Activated CD8-positive, alpha-beta memory T cell treated with anti-CD3 and anti-CD28 coated beads, Interleukin-2, amount 50 U/mL, for 24 hours (primary cell): ENCODE data around the gene TUBB.
"Not testable (repeated sequence)": the region's sequence is repeated elsewhere in the genome, so short reads cannot be mapped to it uniquely, and the experiment has no call there.

Experiments
- DNase-seq: peaks from one replicate; pipeline ENCODE4 v3.0.0-alpha.2; 2020; ENCODE audit errors: extremely low read depth

Gene TUBB

DNA sequence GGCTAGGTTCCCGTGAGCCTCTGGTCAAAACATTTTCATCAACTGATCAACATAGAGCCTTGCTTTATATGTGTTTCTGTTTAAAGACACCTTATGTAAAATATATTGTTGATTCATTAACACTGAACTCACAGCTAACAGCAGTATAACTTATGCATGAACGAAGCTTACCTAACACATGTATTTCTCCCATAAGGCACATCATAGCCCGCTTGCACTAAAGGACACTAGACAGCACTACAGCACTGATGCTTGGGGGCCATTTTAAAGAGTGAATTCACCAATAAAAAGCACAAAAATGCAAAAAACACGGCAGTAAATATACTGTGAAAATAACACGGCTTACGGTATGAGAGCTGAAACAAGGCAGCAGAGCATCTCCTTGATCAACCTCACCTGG, 18.4 kb downstream of the TUBB start:
- no peak for DNase-seq

DNA sequence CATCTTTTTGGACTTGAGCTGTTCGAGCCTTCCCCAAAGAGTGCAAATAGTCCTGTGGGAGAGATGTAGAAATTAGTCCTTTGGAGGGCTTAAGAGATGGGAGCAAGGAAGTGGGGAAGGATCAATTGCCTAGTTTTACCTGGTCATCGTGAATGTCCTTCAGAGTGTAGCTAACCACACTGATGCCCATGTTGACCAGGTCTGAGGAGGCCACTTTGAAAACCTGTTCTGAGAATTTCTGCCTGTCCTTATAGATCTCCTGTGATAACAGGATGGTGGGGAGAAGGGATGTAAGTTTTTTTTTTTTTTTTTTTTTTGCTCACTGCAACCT, 20.4 kb downstream of the TUBB start:
- no peak for DNase-seq

DNA sequence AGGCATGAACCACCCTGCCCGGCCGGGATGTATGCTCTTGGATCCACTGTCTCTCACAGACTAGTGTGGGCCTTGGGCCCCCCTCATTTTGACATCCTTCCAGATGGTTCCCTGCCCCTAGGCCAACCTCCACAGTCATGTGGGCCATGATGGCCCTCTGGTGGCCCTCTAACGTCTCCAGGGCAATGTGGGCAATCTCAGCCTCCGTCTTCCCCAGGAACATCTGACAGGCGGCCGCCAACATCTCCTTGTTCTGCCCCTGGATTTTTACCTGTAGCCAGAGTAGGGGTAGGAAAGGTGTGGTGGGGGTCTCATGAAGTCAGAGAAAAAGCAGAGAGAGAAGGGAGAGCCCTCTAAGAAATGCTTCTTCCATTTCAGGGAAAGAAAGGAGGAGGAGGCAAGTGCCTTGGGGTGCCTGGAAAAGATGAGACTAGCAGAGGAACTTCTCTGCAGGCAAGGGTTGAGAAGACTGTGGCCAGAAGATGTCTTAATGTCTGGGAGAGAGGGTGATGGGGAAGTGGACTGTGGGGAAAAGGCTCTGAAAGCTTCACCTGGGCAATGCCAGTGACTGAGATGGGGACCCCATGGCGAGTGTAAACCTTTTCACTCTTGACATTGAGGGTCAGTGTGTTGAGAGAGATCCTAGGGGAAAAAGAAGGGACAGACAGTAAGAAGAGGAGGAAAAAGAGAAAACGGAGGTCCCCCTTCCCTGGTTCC, 21.1 kb downstream of the TUBB start:
- no peak for DNase-seq

DNA sequence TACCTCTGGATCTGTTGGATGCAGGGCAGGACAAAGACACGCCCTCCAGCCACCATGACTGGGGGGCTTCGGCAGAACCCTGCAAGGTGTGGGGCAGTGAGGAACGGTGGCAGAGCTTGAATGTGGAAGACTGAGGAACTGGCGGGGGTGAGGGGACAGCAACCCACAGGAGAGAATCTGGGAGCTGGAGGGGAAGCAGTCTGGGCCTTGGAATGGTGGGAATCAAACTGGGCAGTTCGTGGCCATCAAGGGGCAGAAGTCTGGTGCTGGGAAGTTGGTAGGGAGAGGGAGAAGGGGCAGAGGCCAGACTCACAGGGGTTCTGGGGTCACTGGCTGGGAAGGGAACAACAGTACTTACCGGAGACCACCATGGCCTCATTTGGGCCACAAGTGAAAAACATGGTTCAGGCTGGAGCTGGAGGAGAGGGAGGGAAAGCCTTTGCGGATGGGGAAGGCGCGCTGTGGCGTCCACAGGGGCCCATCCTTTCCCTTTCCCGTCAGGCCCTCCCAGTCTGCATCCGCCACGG, 21.7 kb downstream of the TUBB start:
- DNase-seq, result no peak

DNA sequence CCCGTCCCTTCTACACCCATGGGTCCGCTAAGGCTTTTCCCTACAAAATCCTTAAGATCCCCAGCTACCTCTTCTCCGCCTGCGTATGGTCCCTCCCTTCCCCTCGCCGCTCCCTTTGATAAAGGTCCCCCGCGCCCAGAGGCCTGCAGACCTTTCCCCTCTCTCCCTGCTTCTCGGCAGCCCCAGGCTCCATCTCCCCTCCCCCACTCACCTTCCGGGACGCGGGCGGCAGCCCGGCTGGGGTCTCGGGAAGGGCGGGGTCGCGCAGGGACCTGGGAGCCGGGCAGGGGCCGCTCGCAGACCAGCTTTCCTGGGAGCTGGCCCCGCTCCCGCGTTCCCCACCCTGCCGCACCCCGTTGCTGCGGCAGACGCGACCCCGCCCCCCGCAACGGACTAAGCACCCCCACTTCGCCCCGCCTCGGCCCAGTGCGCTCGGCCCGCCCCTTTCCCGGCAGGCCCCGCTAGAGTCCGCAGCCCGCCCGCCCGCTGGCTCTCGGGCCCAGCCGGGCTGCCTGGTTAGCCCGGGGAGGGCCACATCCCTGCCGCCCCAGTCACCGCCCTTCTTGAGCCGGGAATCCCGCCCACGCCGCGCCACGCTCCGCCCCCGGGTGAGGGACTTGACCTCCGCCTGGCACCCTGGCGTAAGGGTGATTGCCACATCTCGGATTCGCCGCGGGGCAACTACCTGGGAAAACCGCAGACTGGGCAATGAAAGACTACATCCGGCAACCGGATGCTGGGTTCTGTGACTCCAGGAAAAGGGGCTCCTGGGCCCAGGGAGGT, 22.4 kb downstream of the TUBB start, which contains the start of gene FLOT1:
FLOT1 (minus strand) TSS at position 372 of the 783 bp plus-strand sequence. CDS start 498 bp downstream, outside the sequence.
- peak; percentile 86 for DNase-seq

DNA sequence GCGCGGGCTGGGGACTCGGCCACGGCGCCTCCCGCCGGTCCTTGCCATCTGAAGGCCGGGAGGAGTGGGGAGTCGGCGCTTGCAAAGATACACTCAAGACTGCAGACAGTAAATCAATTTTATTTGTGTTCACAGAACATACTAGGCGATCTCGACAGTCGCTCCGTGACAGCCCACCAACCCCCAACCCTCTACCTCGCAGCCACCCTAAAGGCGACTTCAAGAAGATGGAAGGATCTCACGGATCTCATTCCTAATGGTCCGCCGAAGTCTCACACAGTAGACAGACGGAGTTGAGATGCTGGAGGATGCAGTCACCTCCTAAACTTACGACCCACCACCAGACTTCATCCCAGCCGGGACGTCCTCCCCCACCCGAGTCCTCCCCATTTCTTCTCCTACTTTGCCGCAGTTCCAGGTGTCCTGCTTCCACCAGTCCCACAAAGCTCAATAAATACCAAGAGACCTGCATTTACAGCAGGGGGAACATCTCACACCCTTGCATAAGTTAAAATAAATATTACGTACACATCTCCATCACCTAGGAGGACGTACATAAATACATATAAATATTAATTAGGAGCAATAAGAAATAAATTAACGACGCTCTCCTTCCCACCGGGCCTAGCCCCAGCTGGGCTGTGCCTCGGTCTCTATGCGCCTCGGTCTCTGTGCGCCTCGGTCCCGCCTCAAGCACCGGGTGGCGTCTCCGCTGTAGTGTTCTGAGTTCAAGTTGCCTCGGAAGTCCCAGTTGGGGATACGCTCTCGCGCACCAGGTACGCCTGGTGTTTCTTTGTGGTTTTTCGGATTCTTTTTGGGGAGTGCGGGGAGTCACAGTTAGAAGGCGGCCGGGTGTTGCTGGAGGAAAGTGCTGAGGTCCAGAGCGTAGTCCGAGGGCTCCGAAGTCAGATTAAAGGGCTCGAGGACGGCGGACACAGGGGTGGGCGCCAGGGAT, 23.2 kb downstream of the TUBB start:
- no peak for DNase-seq

DNA sequence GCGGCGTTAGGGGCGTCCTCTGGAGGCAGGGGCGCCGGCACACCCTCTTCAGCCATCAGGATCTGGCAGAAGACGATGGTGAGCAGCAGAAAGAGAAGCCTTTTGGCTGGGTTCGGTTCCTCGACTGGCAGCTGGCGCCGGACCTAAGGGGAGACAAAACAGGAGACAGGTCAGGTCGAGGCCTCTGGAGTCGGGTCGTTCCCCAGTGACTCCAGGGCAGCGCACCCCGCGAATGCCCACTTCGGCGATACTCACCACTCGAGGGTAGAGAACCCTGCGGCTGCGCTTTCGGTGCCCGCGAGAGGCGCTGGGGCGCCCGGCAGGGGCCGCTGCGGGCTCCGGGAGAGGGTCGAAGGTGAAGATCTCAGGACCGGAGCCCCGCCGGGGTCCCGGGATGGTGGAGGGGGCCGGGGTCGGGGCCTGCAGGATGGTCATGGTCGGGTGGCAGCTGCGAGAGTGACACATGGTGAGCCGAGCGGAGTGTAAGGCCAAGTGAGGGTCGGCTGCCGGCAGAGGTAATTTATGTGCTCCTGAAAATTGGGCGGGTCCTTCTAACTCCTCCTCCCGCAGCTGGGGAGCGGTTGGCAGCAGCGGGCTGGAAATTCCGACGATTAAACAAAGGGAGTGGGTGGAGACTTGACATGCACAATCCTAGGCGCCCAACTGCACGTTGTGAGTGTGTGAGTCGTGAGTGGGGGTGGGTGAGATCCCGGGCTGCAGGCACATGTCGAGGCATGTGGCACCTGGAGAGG, 24.1 kb downstream of the TUBB start, which contains the start of gene IER3:
IER3 (minus strand) TSS at position 494 of the 752 bp plus-strand sequence; CDS start at position 465, 29 bp downstream.
- DNase-seq, result peak; percentile 74

DNA sequence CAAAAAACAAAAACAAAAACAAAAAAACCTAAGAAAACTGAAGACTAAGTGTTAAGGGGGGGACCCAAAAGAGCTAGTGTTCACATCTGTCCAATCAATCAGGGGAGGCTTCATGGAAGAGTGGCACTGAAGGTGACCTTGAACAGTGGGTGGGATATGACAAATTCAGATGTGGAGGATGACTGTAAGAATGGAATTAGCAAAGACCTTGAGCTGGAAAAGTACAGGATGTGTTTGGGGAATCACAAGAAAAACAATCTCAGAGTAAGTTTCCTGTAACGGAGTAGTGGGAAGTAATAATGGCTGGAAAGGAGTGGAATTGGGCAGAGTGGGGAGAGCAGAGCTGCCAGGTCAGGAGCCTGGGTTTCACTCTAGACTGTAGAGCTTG, 27.1 kb downstream of the TUBB start:
- no peak for DNase-seq

DNA sequence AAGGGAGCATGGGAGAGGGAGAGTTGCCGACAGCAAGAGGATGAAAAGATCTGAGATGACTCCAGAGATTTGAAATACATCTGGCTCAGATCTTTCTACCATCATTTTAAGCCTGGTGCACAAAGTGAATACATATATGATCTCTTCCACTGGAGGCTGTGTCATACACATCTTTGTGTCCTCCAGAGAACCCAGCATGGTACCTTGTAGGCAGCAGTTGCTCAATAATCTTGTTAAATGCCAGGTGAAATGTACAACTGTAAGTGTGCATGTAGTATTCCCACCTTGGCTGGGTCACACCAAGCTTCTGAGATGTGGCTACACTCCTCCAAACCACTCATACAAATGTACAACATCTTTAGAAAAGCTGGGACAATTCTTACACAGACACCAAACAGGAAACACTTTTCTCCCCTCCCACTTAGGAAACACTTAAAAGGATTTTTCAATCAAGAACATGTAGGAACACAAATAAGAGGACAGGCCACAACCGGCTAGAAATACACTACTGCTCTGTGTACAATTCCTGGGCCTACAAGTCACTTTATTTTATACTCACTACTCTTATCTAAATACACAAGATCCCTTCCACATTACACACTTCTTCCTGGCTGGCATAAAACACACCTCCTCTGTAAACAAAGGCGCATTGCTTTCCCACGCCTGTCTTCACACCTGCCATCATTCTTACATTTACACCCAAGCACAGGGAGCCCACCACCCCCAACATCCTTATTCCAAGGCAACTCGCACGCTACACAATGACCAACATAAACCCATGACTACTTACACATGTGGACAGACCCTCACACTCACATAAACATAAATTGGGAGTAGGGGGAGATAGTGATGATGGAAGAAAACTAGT, 28.0 kb downstream of the TUBB start:
- no peak for DNase-seq

DNA sequence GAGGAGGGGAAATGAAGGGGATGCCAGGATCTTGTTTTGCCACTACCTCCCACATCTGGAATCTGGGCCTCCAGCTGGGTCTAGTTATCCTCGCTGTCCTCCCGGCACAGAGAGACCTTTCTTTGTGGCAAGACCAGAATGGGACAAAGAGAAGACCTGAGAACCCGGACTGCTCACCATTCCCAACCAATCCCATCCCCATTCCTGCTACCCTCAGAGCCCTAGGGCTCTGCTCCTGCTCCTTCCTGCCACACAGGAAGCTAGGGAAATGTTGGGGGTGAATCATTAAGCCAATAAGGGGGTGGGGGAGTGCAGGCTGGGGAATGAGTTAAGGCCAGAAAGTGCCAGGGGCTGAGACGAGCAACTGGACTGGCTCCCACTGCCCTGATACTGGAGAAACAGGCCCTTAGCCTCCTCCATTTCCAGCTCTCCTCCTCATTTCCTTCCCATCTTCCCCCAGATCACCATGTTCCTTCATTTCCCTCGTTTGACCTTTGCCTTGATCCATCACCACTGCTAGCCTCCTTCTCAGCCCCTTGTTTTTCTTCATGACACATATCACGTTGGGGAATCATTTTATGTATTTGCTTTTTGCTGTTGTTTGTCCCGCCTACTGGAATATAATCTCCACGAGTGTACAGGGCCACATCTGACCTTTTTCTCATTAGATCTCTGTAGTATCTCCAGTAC, 28.8 kb downstream of the TUBB start:
- DNase-seq, result no peak

DNA sequence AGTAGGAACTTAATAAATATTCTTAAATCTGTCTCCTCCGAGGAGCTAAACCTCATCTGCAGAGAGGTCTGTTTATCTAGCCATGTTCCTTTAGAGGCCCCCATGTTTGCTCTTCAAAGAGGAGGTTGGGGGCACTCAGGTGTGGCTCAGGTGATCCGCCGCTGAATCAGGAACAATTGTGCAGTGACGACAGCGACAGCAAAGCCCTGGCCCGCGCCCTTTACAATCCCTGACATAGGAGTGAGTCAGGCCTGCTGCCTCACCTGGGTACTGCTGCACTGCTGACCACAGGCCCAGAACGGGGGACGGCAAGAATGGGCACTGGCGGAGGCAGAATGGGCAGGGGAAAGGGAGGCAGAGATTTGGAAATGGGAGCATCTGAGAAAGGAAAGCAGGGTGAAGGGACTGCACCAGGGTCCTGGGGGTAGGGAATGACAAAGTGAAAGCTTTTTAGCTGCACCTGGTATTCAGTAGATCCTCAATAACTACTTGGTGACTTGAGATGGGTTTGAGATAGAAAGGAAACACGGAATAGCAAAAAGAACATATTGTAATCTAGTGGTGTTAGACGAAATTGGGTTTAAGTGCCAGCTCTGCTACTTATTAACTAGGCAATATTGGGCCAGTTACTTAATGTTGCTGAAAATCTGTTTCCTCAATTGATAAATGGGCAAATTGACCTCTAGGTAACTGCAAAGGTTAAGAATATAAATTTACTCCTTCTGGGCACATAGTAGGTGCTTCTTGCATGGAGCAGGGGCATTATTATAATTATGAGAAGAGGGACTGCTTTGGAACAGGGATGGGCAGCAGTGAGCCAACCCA, 29.6 kb downstream of the TUBB start:
- no peak for DNase-seq

DNA sequence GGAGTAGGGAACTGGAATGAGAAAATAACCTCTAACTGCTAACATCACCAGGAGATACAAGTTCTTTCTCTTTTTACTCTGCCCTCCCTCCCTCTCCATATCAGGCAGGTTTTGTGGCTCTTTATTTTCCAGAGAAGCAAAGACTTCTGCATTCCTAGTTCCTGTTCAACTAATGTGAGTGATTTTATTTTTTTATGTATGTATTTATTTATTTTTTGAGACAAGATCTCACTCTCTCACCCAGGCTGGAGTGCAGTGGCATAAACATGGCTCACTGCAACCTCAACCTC, 30.2 kb downstream of the TUBB start:
- no peak for DNase-seq

DNA sequence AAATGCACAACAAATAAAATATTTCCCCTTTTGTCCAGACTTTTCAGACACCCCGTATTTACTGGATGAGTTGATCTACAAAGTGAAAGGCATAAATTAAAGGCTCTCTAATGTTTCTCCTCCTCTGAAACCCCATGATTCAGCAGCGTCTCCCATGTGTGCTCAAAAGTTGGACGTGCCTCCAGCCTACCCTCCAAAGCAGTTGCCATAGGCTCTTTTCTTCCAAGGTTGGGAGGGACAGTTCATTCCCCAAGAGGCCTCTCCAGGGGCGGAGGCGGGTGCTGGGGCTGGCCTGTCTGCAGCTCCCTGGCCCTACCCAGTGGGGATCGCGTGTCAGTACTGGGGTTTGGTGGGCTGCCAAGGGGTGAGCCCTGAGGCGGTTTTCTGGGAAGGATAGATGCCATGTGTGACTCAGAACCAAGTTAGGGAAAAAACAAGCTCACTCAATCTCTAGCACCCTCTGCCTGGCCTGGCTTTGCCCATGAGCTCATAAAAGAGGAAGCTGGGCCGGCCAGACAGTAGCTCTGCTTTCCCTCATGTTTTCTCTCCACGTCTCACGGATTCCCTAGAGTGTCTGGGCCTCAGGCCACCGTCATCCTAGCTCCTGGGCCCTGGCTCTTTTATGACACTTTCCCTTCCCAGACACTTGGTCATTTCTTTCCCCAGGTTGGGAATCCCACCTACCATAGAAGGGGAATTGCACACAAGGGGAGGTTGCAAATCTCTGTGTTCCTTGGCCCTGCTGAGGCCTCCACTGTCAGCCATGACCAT, 32.2 kb downstream of the TUBB start:
- no peak for DNase-seq

DNA sequence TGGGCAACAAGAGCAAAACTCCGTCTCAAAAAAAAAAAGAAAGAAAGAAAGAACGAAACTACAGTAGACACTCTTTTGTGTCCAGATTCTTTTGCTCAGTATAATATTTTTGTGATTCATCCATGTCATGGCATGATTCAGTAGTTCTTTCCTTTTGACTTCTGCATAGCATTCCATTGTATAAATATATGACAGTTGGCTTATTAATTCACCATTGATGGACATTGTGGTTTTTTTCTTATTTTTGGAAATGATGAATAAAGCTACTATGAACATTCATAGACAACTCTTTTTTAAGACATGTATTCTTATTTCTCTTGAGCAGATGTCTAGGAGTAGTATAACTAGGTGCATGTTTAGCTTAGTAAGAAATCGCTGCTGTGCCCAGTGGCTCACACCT, 34.5 kb downstream of the TUBB start:
- no peak for DNase-seq

DNA sequence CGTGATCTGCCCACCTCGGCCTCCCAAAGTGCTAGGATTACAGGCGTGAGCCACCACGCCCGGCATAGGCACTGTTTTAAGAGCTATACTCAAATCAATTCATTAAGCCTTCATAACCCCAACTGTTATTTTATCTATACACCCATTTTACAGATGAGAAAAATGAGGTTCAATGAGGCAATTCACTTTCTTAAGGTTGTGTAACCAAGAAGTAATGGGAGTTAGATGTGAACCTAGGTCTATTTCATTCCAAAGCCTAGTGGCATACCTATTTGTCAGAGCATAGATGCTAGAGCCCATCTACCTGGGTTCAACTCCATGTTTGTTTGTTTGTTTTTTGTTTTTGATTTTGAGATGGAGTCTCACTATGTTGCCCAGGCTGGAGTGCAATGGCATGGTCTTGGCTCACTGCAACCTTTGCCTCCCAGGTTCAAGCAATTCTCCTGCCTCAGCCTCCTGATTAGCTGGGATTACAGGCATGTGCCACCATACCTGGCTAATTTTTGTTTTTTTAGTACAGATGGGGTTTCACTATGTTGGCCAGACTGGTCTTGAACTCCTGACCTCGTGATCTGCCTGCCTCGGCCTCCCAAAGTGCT, 36.4 kb downstream of the TUBB start:
- not testable (repeated sequence) for DNase-seq

DNA sequence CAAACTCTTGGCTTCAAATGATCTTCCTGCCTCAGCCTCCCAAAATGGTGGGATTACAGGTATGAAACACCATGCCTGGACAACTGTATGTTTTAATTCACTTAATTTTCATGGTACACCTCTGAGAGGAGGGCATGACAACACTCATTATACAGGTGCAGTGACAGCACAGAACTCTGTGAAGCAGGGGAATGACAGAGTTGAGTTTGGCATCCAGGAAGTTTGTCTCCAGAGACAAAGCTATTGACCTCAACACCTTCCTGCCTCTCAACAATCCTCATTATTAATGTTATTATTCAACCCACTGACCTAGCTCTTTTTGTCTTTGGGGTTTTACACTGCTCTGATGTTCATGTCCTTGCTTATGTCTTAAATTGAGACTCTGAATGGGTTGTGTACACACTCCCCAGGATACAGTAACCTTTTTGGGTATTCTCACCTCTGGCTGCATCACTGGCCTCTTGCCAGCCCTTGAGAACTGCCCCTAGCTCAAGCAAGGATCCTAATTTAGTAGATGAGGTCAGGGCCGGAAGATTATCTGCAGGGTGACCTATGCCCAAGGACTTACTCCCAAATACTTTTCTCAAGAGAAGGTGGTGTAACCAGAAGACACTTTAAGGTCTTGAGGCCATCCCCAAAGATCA, 37.2 kb downstream of the TUBB start:
- no peak for DNase-seq

DNA sequence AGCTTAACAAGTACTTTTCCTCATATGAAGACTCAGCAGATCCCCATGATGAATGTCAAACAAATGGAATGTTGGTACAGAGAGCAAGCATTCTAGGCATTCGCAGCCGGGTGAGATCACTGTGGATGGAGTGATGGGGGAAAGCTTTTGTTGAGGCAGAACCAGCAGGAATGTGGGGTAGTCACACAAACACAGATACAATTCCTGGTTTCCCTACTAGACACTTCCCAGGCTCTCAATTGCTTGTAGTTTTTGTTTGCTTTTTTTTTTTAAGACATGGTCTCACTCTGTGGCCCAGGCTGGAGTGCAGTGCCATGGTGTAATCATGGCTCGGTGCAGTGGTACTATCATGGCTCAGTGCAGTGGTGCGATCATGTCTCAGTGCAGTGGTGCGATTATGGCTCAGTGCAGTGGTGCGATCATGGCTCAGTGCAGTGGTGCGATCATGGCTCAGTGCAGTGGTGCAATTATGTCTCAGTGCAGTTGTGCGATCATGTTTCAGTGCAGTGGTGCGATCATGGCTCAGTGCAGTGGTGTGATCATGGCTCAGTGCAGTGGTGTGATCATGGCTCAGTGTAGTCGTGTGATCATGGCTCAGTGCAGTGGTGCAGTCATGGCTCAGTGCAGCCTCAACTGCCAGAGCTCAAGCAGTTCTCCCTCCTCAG, 39.6 kb downstream of the TUBB start:
- no peak for DNase-seq
